Measurements from ENCODE around the gene NRAP.

- TF ChIP-seq EZH2 (IDR thresholded peaks at IDR 0.05; ENCODE audit: insufficient read depth, poor library complexity, severe bottlenecking) (no peak), EZH2phosphoT487 (IDR thresholded peaks at IDR 0.05; ENCODE audit: insufficient read depth, low read depth) (no peak)
Measured at GRCh38 chr10:113572520-113573290, 91.1 kb downstream of the NRAP start.

Measured in GM23248 (cell line).